Panc1 (cell line): ENCODE data around the gene PHPT1.

ENCODE experiments used
- CTCF ChIP-seq: fragments of 450-650 bp; IDR thresholded peaks from 2 replicates; pipeline ENCODE4 v1.5.1; 2017; ENCODE audit warnings: mild to moderate bottlenecking
- POLR2AphosphoS5 ChIP-seq: IDR thresholded peaks from 2 replicates; pipeline ENCODE4 v1.6.1; 2012; ENCODE audit warnings: mild to moderate bottlenecking, low read depth, low read length, moderate library complexity
- REST ChIP-seq, 2 experiments: IDR thresholded peaks; 2 replicates each; pipeline ENCODE4 v1.6.1; 2011 to 2012; ENCODE audit warnings: low read depth in 2 of 2, control low read depth in 1 of 2, low read length in 1 of 2, mild to moderate bottlenecking in 1 of 2, moderate library complexity in 1 of 2; ENCODE audit not compliant: insufficient read depth in 1 of 2
- SIN3A ChIP-seq: IDR thresholded peaks from 2 replicates; pipeline ENCODE4 v1.6.1; 2012; ENCODE audit warnings: low read depth, mild to moderate bottlenecking, low read length, moderate library complexity, borderline replicate concordance; ENCODE audit not compliant: insufficient read depth

DNA sequence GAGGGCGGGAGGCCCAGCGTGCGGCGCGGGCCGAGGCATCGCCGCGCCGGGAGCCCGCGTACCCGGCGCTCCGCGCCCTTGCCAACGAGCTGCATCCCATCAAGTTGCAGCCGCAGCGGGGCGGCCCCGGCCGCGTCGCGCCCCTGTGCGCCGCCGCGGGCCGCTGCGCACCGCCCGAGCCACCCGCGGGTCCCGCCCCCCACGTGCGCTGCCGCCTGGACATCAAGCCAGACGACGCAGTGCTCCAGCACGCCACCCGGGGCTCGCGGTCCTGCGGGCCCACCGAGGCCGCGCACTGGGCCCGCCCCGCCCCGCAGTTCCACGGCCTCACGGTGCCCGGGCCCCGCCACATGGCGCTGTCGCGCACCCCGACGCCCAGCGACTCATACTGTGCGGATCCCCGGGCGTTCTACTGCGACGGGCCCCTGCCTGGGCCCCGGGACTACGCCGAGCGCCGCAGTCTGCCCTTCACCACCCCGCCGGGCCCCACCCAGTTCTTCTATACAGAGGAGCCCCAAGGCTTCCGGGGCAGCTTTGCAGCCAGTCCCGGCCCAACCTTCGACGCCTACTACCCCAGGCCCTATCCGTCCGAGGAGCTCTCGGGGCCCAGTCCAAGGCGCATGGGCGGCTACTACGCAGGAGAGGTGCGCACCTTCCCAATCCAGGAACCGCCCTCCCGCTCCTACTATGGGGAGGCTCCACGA lies 4.3 kb upstream of the PHPT1 start:
- TF ChIP-seq CTCF (no peak), POLR2AphosphoS5 (no peak), REST (IDR thresholded peaks at IDR 0.05; ENCODE audit: insufficient read depth in 1 of 2, low read depth in 2 of 2, low read length in 1 of 2) (no peak), SIN3A (no peak)
